Cardiac fibroblast (primary cell): ENCODE measurements around the gene LMNB1.
A peak's percentile ranks its signal among the peaks of the same experiment; 100 is the strongest.
"Not testable (repeated sequence)": the region's sequence is repeated elsewhere in the genome, so short reads cannot be mapped to it uniquely, and the experiment has no call there.

Experiments used
- DNase-seq, 2 donors: peaks; one replicate each; pipeline versions ENCODE4 v3.0.0 to v3.0.0-alpha.2; 2010; ENCODE audit warnings: low read depth in 2 of 2
- H3K4me3 ChIP-seq, 2 donors: replicated peaks in 1 of 2; 1 replicate in 1 of 2; 2 replicates in 1 of 2; pipeline ENCODE4 v1.5.1; 2011; ENCODE audit warnings: low read depth in 2 of 2, low read length in 2 of 2, mild to moderate bottlenecking in 2 of 2, moderate library complexity in 1 of 2
- CTCF ChIP-seq: IDR thresholded peaks from one replicate; pipeline ENCODE4 v1.5.1; 2011; ENCODE audit warnings: low read depth, mild to moderate bottlenecking, low read length, inconsistent platforms

Gene LMNB1

GRCh38 chr5:126778675-126779403, 1.9 kb downstream of the LMNB1 start:
- TF ChIP-seq CTCF, result no peak
- peak in 1 of 2 donors; percentile 10 for DNase-seq
- peak overlapping the region; percentile 86 to 97 for H3K4me3 ChIP-seq

DNA sequence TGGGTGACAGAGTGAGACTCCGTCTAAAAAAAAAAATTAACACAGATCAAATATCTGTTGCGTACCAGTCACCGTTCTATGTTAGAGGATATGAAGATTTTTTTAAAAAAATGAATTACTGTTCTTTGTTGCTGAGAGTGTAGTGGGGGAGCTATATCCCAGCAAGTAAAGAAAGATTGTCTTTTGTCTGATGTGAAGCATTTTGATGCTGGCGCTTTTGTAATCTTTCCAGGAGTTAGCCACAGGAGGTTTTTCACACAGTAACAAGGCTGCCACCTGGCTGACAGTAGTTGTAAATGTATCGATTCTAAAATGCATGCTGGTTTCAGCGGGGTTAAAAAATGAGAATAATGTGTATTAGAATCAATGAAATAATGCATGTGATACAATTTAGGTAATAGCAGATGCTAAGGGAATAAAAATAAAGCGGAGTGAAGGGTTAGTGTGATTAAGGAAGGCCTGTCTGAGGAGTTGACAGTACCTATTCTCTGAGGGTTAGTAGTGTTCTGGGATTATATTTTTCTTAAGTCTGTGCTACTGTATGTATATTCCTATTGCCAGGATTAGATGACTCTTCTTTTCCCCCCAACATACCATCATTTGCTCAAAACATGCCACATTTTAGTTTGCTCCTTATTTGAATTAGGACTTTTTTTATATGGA, 3.4 kb downstream of the LMNB1 start:
- peak; percentile 81 to 85 for DNase-seq
- no peak overlapping the region for H3K4me3 ChIP-seq
- peak; percentile 65 for TF ChIP-seq CTCF

DNA sequence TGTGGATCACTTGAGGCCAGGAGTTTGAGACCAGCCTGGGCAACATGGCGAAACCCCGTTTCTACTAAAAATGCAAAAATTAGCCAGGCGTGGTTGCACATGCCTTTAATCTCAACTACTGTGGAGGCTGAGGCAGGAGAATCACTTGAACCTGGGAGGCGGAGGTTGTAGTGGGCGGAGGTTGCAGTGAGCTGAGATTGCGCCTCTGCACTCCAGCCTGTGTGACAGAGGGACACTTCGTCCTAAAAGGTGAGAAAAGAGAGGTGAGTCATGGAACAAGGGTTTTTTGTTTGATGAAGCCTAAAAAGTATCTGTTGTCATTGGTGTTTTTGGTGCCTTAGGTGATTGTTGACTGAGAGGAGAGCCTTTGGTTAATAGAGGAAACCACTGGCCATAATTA, 11.5 kb downstream of the LMNB1 start:
- not testable (repeated sequence) for H3K4me3 ChIP-seq, DNase-seq

DNA sequence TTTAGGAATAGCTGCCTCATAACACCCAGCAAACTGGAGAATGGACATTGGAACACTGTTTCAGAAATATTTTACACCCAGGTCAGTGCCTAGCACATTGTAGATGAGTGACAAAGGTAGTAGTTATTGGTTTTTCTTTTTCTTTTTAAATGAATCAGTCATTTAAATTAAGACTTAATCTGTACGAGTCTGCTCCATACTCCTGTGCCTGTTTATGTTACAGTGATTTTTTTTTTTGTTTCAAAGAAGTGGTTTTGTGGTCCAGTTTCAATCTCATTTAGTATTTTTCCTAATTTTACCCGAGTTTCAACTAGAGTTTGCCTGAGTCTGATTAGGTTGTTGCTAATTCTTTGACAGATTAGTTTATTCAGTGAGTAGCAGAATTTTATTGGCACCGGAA, 16.2 kb downstream of the LMNB1 start:
- no peak for DNase-seq
- H3K4me3 ChIP-seq, result no peak overlapping the region
- TF ChIP-seq CTCF, result no peak

DNA sequence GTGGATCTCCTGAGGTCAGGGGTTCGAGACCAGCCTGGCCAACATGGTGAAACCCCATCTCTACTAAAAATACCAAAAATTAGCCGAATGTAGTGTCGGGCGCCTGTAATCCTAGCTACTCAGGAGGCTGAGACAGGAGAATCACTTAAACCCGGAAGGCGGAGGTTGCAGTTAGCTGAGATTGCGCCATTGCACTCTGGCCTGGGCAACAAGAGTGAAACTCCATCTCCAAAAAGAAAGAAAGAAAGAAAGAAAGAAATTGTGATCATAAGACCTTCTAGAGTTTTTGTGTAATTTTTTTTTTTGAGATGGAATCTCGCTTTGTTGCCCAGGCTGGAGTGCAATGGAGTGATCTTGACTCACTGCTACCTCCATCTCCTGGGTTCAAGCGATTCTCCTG, 16.7 kb downstream of the LMNB1 start:
- H3K4me3 ChIP-seq, DNase-seq: not testable (repeated sequence)

GRCh38 chr5:126794157-126794828, 17.4 kb downstream of the LMNB1 start:
- no peak for TF ChIP-seq CTCF
- no peak for DNase-seq
- no peak overlapping the region for H3K4me3 ChIP-seq

GRCh38 chr5:126799780-126800179, 22.8 kb downstream of the LMNB1 start:
- TF ChIP-seq CTCF, result no peak
- no peak overlapping the region for H3K4me3 ChIP-seq
- no peak for DNase-seq
